Sigmoid colon (tissue), 7 donors: ENCODE data around the gene PAPLN. TPM values are rescaled to one million over a fixed set of nuclear protein-coding genes. Genes with fewer than 3 reads are reported as not detected.

Experiments used
- DNase-seq: peaks from one replicate; pipeline ENCODE4 v3.0.0-alpha.2; 2019
- H3K27ac ChIP-seq, 4 donors: fragments of 200-600 bp; sonication (generic); one replicate each; pipeline ENCODE4 v1.5.1; 2016 to 2019; ENCODE audit warnings: mild to moderate bottlenecking in 1 of 4
- H3K27me3 ChIP-seq, 3 donors: fragments of 200-600 bp; sonication (generic); one replicate each; pipeline ENCODE4 v1.5.1; 2019; ENCODE audit warnings: mild to moderate bottlenecking in 1 of 3
- H3K36me3 ChIP-seq, 4 donors: fragments of 200-600 bp; sonication (generic); one replicate each; pipeline ENCODE4 v1.5.1; 2016 to 2019
- H3K4me1 ChIP-seq, 4 donors: fragments of 200-600 bp; sonication (generic); one replicate each; pipeline ENCODE4 v1.5.1; 2017 to 2019
- H3K4me3 ChIP-seq, 4 donors: fragments of 200-600 bp; sonication (generic); one replicate each; pipeline ENCODE4 v1.5.1; 2017 to 2019; ENCODE audit warnings: mild to moderate bottlenecking in 2 of 4, moderate library complexity in 1 of 4
- H3K9me3 ChIP-seq, 4 donors: fragments of 200-600 bp in 3 of 4; sonication (generic) in 3 of 4; one replicate each; pipeline versions ENCODE4 v1.5.1 to v1.6.1; 2013 to 2019
- CTCF ChIP-seq, 4 experiments: fragments of 450-650 bp in 3 of 4; fragments of 200-600 bp in 1 of 4; IDR thresholded peaks; one replicate each; pipeline ENCODE4 v1.5.1; 2016 to 2019; ENCODE audit warnings: antibody characterized with exemption in 4 of 4, mild to moderate bottlenecking in 3 of 4, moderate library complexity in 2 of 4
- EP300 ChIP-seq, 4 donors: sonication (generic); formaldehyde crosslinking; IDR thresholded peaks; one replicate each; pipeline ENCODE4 v1.6.1; 2017; ENCODE audit warnings: antibody characterized with exemption in 4 of 4
- POLR2A ChIP-seq, 2 donors: fragments of 450-650 bp; IDR thresholded peaks; one replicate each; pipeline ENCODE4 v1.6.1; 2016; ENCODE audit warnings: antibody characterized with exemption in 2 of 2, mild to moderate bottlenecking in 2 of 2, moderate library complexity in 2 of 2
- POLR2AphosphoS5 ChIP-seq, 4 donors: sonication (generic); formaldehyde crosslinking; IDR thresholded peaks; one replicate each; pipeline ENCODE4 v1.6.1; 2017; ENCODE audit warnings: antibody characterized with exemption in 4 of 4
- WGBS, 2 donors: extraction: QIAGEN DNeasy Blood & Tissue Kit; methylation state at CpG; one replicate each; pipeline ENCODE4 v1.1.7; 2013; 5-methylcytosine and 5-hydroxymethylcytosine counted together
- intact Hi-C: fragments of 100-400 bp; cut with DNase I; formaldehyde crosslinking; loops from one replicate; pipeline ENCODE4 v1.15.1; 2023
- polyA plus RNA-seq, 3 donors: library from polyadenylated mRNA; stranded (reverse); fragments of 200-250 nt; gene quantifications; one replicate each; pipeline ENCODE4 v1.2.3, GENCODE V29; 2013
- total RNA-seq, 4 donors: library from RNA; depleted of rRNA; stranded (reverse); fragments of >200 nt; gene quantifications; one replicate each; pipeline ENCODE4 v1.1.0, GENCODE V29; 2016
- donor health status: healthy with polysubstance abuse.
- donor health status: Bipolar disorder and iron deficiency.
- donor health status: healthy.

PAPLN gene
- total and polyA plus RNA-seq, 7 donors: 0.46 to 52.1 (median 13.6) TPM

DNA sequence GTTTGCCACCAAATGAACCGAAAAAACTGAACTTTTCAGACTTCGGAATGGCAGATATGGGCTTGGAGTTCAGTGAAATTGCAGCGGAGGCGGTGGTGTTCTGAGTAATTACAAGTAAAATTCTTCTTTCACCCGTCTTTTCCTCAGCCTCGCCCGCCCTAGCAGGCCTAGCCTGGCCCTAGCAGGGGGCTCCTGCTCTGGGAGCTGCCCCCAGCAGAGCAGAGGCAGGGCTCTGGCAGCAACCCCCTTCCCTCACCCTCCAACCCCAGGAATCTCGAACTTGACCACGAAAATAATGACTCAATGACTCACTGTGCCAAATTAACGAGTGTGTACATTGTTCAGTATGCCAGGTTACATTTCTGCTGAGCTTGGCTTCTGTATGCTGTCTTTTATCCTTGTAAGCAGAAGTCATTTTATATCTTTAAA, 1.1 kb downstream of the PAPLN start:
- WGBS, 2 donors: 14 to 31% methylated on average over 10 of the region's 10 CpGs
- Histone ChIP-seq H3K4me1 (peaks cover 0 to 65% (median 54%) of the 10 kb centered on the region in 4 donors), H3K4me3 (peak overlapping the region; percentile 46 to 64 (median 56)), H3K27me3 (peaks cover 7 to 35% (median 11%) of the 10 kb centered on the region in 3 donors), H3K27ac (peak overlapping the region; percentile 59 to 82 (median 69)), H3K9me3 (no peaks in the 10 kb centered on the region), H3K36me3 (no peaks in the 10 kb centered on the region)
- no peak for DNase-seq
- TF ChIP-seq POLR2A (IDR thresholded peaks at IDR 0.05) (no peak), EP300 (IDR thresholded peaks at IDR 0.05) (no peak), POLR2AphosphoS5 (IDR thresholded peaks at IDR 0.05) (peak in 1 of 4 donors; percentile 57)
- intact Hi-C loops: no loop called here

DNA sequence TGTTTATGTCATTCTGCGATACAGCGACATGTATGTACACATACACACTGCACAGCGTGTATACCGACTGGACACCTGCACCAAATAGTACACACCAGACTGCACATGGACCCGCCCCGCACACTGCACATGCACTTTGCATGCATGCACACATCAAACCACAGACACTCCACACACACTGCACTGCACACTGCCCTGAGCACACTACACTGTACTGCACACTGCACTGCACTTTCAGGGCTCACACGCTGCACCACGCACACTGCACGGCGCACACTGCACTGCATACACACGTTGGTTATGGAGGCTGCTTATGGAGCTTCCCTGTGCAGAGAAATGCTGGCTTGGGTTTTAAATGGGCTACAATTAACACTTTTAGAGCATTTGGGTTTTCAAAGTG, 1.6 kb downstream of the PAPLN start:
- H3K4me3 ChIP-seq: peak overlapping the region in 2 of 4 donors; percentile 54 to 57
- intact Hi-C loops: no loop called here
- H3K36me3 ChIP-seq: no peaks in the 10 kb centered on the region
- peaks cover 7 to 35% (median 11%) of the 10 kb centered on the region in 3 donors for H3K27me3 ChIP-seq
- H3K4me1 ChIP-seq: peaks cover 0 to 65% (median 54%) of the 10 kb centered on the region in 4 donors
- H3K27ac ChIP-seq: peak overlapping the region; percentile 39 to 82 (median 66)
- WGBS, 2 donors: 73 to 75% methylated on average over 11 of the region's 11 CpGs
- no peaks in the 10 kb centered on the region for H3K9me3 ChIP-seq
- TF ChIP-seq POLR2AphosphoS5 (IDR thresholded peaks at IDR 0.05): peak in 1 of 4 donors; percentile 17
- no peak for TF ChIP-seq EP300 (IDR thresholded peaks at IDR 0.05)
- DNase-seq: peak; percentile 60

DNA sequence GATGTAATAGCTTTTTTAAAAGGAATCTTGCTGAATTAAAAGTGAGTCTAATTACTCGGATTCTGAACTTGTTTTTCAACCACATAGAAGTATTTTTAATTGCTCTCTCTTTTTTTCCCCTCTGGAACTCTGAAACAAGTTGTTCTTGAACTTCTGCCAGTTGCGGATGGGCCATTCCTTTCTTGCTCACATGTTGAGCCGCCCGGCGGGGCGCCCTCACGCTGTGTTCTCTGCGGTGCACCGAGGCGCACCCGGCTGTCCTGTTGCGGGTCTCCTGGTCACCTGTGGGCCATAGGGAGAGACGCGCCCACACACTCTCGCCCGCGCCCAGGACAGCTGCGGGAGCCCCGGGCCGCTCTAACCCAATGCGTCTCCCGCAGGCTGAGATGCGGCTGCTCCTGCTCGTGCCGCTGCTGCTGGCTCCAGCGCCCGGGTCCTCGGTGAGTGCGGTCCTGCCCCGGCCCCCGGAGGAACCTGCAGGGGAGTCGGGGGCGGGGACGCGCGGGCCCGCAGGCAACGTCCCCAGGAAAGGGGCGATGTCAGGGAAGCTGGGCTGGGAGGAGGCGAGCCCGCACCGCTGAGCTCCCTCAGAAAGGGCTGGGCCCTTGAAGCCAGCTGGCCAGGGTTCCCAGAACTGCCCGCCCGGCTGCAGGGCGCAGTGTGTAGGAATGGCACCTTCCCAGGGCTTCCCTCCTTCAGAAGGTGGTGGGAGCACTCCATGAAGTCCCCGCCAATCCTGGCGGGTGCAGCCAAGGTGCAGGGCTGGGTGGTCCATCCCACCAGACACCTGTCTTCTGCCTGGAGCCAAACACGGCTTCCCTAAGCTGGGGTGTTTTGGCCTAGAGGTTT, 2.3 kb downstream of the PAPLN start:
- peaks cover 0 to 65% (median 54%) of the 10 kb centered on the region in 4 donors for H3K4me1 ChIP-seq
- DNase-seq: peak; percentile 88
- H3K27ac ChIP-seq: peak overlapping the region; percentile 39 to 82 (median 66)
- peaks cover 7 to 35% (median 11%) of the 10 kb centered on the region in 3 donors for H3K27me3 ChIP-seq
- no peaks in the 10 kb centered on the region for H3K9me3 ChIP-seq
- peak overlapping the region; percentile 34 to 57 (median 49) for H3K4me3 ChIP-seq
- intact Hi-C loops: no loop called here
- 32 to 60% methylated on average over 48 of the region's 48 CpGs for WGBS, 2 donors
- peaks cover 0 to 2% (median 0%) of the 10 kb centered on the region in 4 donors for H3K36me3 ChIP-seq
- TF ChIP-seq POLR2AphosphoS5 (IDR thresholded peaks at IDR 0.05) (peak in 1 of 4 donors; percentile 51), CTCF (IDR thresholded peaks at IDR 0.05) (no peak)

- DNase-seq: peak; percentile 66
- H3K27me3 ChIP-seq: peaks cover 11 to 42% (median 14%) of the 10 kb centered on the region in 3 donors
- no peak overlapping the region for H3K4me3 ChIP-seq
- TF ChIP-seq POLR2A (IDR thresholded peaks at IDR 0.05) (no peak), POLR2AphosphoS5 (IDR thresholded peaks at IDR 0.05) (no peak), CTCF (IDR thresholded peaks at IDR 0.05) (no peak), EP300 (IDR thresholded peaks at IDR 0.05) (no peak)
- H3K4me1 ChIP-seq: peaks cover 0 to 61% (median 61%) of the 10 kb centered on the region in 4 donors
- WGBS, 2 donors: 59 to 70% methylated on average over 10 of the region's 10 CpGs
- H3K9me3 ChIP-seq: no peaks in the 10 kb centered on the region
- peaks cover 0 to 4% (median 0%) of the 10 kb centered on the region in 4 donors for H3K36me3 ChIP-seq
- peak overlapping the region; percentile 5 to 82 (median 60) for H3K27ac ChIP-seq
- intact Hi-C loops: no loop called here
Observed at GRCh38 chr14:73240816-73241480, 3.6 kb downstream of the PAPLN start.

GRCh38 chr14:73241481-73242165, 4.3 kb downstream of the PAPLN start:
- peaks cover 0 to 4% (median 0%) of the 10 kb centered on the region in 4 donors for H3K36me3 ChIP-seq
- DNase-seq: peak; percentile 61
- peaks cover 11 to 46% (median 14%) of the 10 kb centered on the region in 3 donors for H3K27me3 ChIP-seq
- no peak overlapping the region for H3K4me3 ChIP-seq
- no peaks in the 10 kb centered on the region for H3K9me3 ChIP-seq
- intact Hi-C loops: no loop called here
- peak overlapping the region; percentile 37 to 82 (median 60) for H3K27ac ChIP-seq
- 59 to 80% methylated on average over 19 of the region's 19 CpGs for WGBS, 2 donors
- peaks cover 0 to 64% (median 62%) of the 10 kb centered on the region in 4 donors for H3K4me1 ChIP-seq
- no peak for TF ChIP-seq POLR2AphosphoS5 (IDR thresholded peaks at IDR 0.05)
- no peak for TF ChIP-seq POLR2A (IDR thresholded peaks at IDR 0.05)
- no peak for TF ChIP-seq CTCF (IDR thresholded peaks at IDR 0.05)
- no peak for TF ChIP-seq EP300 (IDR thresholded peaks at IDR 0.05)
